SHP77 (cell line): ENCODE results near the gene ECD.
A peak's percentile ranks its signal among the peaks of the same experiment; 100 is the strongest.

Source experiments
- DNase-seq, 2 experiments: peaks; one replicate each; lab custom pipeline; 2025; lab: John Stamatoyannopoulos, UW

Gene ECD

GRCh38 chr10:73096449-73097304 is 71.1 kb downstream of the ECD start, which contains the start of gene P4HA1:
Gene P4HA1 (minus strand): TSS chr10:73096866. CDS start chr10:73074883, 21,983 bp downstream.
- DNase-seq, result peak; percentile 71 to 87

DNA sequence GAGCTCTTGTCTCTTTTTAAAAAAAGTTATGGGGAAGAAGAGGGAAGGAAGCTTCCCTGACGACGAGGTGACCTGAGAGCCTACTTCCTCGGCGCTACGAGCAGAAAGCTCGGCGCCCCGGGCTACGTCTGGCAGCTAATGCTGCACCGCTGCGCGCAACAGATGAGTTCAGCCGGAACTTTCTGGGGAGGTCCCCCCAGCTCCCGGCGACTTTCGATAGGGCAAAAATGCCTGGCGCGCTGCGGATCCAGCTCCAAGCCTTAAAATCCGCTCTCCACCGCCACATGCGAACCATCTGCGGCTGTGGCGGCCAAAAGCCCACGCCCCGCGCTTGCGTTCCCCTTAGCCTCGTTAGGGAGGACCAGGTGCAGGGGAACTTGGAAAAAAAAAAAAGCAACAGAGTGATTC is 71.8 kb downstream of the ECD start:
- peak in 1 of 2 experiments; percentile 5 for DNase-seq

GRCh38 chr10:73095481-73096021 is 72.3 kb downstream of the ECD start:
- peak; percentile 12 to 15 for DNase-seq

GRCh38 chr10:73094986-73095480 is 72.8 kb downstream of the ECD start:
- DNase-seq, result no peak

DNA sequence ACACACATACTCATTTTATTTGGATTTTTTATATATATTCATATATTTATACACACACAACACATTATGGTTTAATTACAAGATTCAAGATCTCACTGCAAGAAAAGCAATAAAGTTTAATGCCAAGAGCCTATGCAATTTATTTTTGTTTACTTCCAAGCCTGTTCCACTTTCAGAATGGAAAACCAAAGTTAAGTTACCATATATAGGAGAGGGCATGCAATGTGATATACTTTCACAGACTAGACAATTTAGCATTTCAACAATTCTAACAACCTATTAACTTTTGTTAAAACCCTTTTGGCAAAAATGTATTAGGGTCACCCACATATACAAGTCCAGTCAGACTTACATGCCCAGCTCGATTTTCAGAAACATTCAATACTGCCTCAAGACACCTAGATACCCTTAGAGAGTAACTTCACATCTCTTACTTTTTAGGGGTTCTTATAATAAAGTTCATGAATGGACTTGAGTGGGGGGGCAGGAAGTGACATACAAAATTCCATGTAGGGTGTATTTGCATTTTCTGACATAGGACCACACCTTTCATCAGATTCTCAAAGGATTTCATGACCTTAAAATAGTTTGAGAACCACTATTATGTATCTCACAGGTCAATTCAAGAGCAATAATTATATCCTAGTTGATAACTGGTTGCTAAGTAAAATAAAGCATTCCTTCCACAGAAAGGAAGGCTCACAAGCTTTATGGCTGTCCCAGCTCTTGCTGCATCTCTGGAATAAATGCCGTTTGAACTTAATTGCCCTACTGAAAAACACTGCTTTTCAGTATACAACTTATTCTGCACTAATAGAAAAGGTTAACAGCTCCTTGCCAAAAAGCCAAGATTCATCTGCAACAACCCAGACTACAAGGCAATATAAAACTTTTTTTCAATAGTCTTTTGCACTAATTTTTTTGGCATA is 73.6 kb downstream of the ECD start:
- DNase-seq, result no peak

GRCh38 chr10:73092830-73093229 is 75.0 kb downstream of the ECD start:
- no peak for DNase-seq

GRCh38 chr10:73088304-73088703 is 79.5 kb downstream of the ECD start:
- no peak for DNase-seq

GRCh38 chr10:73086816-73087215 is 81.0 kb downstream of the ECD start:
- DNase-seq, result no peak

GRCh38 chr10:73084209-73084608 is 83.6 kb downstream of the ECD start:
- no peak for DNase-seq
